HG03175 (cell line): Measurements from ENCODE around the gene SLC8B1.
"Not testable (repeated sequence)": the region's sequence is repeated elsewhere in the genome, so short reads cannot be mapped to it uniquely, and the experiment has no call there.

Experiments
- ATAC-seq: cut with Tn5 transposase; IDR thresholded peaks from one replicate; pipeline ENCODE4 v1.9.1; 2021; ENCODE audit warnings: mild to moderate bottlenecking, moderate library complexity; ENCODE audit not compliant: unreplicated experiment

Gene SLC8B1

GRCh38 chr12:113358381-113359132 lies 23.6 kb upstream of the SLC8B1 start, which contains the start of gene PLBD2:
Gene PLBD2, plus strand, starts transcription at chr12:113358587. Its CDS starts 14 bp downstream, at chr12:113358601.
- peak; percentile 85 for ATAC-seq

- ATAC-seq = not testable (repeated sequence)
Measured at GRCh38 chr12:113354192-113354591, 19.3 kb upstream of the SLC8B1 start.

GRCh38 chr12:113351089-113351488 lies 16.2 kb upstream of the SLC8B1 start:
- no peak for ATAC-seq

- ATAC-seq = no peak
Measured at GRCh38 chr12:113348849-113349536, 14.1 kb upstream of the SLC8B1 start.

GRCh38 chr12:113347892-113348291 lies 13.0 kb upstream of the SLC8B1 start:
- ATAC-seq = no peak

GRCh38 chr12:113347107-113347506 lies 12.2 kb upstream of the SLC8B1 start:
- no peak for ATAC-seq

GRCh38 chr12:113346353-113346752 lies 11.4 kb upstream of the SLC8B1 start:
- ATAC-seq = no peak

GRCh38 chr12:113345318-113345717 lies 10.4 kb upstream of the SLC8B1 start:
- no peak for ATAC-seq

GRCh38 chr12:113341535-113341934 lies 6.6 kb upstream of the SLC8B1 start:
- ATAC-seq = no peak

GRCh38 chr12:113340061-113340460 lies 5.2 kb upstream of the SLC8B1 start:
- ATAC-seq = no peak

GRCh38 chr12:113339540-113339939 lies 4.6 kb upstream of the SLC8B1 start:
- ATAC-seq = no peak

- ATAC-seq = peak; percentile 12
Measured at GRCh38 chr12:113333877-113334785, 778 bp downstream of the SLC8B1 start.

- ATAC-seq = no peak
Measured at GRCh38 chr12:113333418-113333750, 1.5 kb downstream of the SLC8B1 start.

GRCh38 chr12:113332688-113333417 lies 2.1 kb downstream of the SLC8B1 start:
- no peak for ATAC-seq

GRCh38 chr12:113330505-113330904 lies 4.4 kb downstream of the SLC8B1 start:
- ATAC-seq = no peak

GRCh38 chr12:113329791-113330417 lies 5.0 kb downstream of the SLC8B1 start:
- ATAC-seq = no peak

- ATAC-seq = no peak
Measured at GRCh38 chr12:113329022-113329790, 5.7 kb downstream of the SLC8B1 start.

- no peak for ATAC-seq
Measured at GRCh38 chr12:113328368-113328889, 6.5 kb downstream of the SLC8B1 start.

GRCh38 chr12:113326775-113327395 lies 8.0 kb downstream of the SLC8B1 start:
- ATAC-seq = no peak
